HEK293 (cell line): ENCODE measurements around the gene MRPL48.

ENCODE experiments used
- BCL11B ChIP-seq: fragments of 450-650 bp; formaldehyde crosslinking; IDR thresholded peaks from 2 replicates; pipeline ENCODE4 v1.5.1; 2016; ENCODE audit warnings: low read depth, missing biosample characterization, missing genetic modification characterization
- CTCF ChIP-seq: fragments of 450-650 bp; formaldehyde crosslinking; IDR thresholded peaks from 2 replicates; pipeline ENCODE4 v1.5.1; 2016; ENCODE audit warnings: missing biosample characterization, missing genetic modification characterization
- MYNN ChIP-seq: fragments of 450-650 bp; formaldehyde crosslinking; IDR thresholded peaks from 2 replicates; pipeline ENCODE4 v1.5.1; 2016; ENCODE audit warnings: missing biosample characterization, missing genetic modification characterization, borderline replicate concordance
- REST ChIP-seq: fragments of 450-650 bp; formaldehyde crosslinking; IDR thresholded peaks from 2 replicates; pipeline ENCODE4 v1.5.1; 2016; ENCODE audit warnings: missing biosample characterization, missing genetic modification characterization
- ZBTB49 ChIP-seq: fragments of 450-650 bp; formaldehyde crosslinking; IDR thresholded peaks from 2 replicates; pipeline ENCODE4 v1.5.1; 2016; ENCODE audit warnings: missing biosample characterization, missing genetic modification characterization, low read depth
- ZFP37 ChIP-seq: fragments of 450-650 bp; formaldehyde crosslinking; IDR thresholded peaks from 2 replicates; pipeline ENCODE4 v1.5.1; 2016; ENCODE audit warnings: missing biosample characterization, missing genetic modification characterization
- ZNF146 ChIP-seq: fragments of 450-650 bp; formaldehyde crosslinking; IDR thresholded peaks from 2 replicates; pipeline ENCODE4 v1.5.1; 2016; ENCODE audit warnings: missing biosample characterization, missing genetic modification characterization
- ZNF354C ChIP-seq: fragments of 450-650 bp; formaldehyde crosslinking; IDR thresholded peaks from 2 replicates; pipeline ENCODE4 v1.5.1; 2016; ENCODE audit warnings: missing biosample characterization, missing genetic modification characterization, low read depth, borderline replicate concordance
- ZNF362 ChIP-seq: fragments of 450-650 bp; formaldehyde crosslinking; IDR thresholded peaks from 2 replicates; pipeline ENCODE4 v1.5.1; 2016; ENCODE audit warnings: missing biosample characterization, missing genetic modification characterization
- ZNF391 ChIP-seq: fragments of 450-650 bp; formaldehyde crosslinking; IDR thresholded peaks from 2 replicates; pipeline ENCODE4 v1.5.1; 2016; ENCODE audit warnings: low read depth, missing biosample characterization, missing genetic modification characterization, borderline replicate concordance
- ZNF670 ChIP-seq: fragments of 450-650 bp; formaldehyde crosslinking; IDR thresholded peaks from 2 replicates; pipeline ENCODE4 v1.5.1; 2016; ENCODE audit warnings: missing biosample characterization, missing genetic modification characterization, low read depth

GRCh38 chr11:73753938-73754337, 33.7 kb upstream of the MRPL48 start:
- TF ChIP-seq CTCF: no peak
- TF ChIP-seq ZNF391: no peak
- no peak for TF ChIP-seq ZNF146 (tag by site-specific recombination)
- TF ChIP-seq MYNN (tag by site-specific recombination): no peak
- no peak for TF ChIP-seq ZNF362 (tag by site-specific recombination)
- no peak for TF ChIP-seq ZFP37
- no peak for TF ChIP-seq REST (tag by site-specific recombination)
- TF ChIP-seq ZNF354C (tag by site-specific recombination): no peak
- no peak for TF ChIP-seq ZNF670 (tag by site-specific recombination)
- no peak for TF ChIP-seq ZBTB49 (tag by site-specific recombination)
- no peak for TF ChIP-seq BCL11B (tag by site-specific recombination)
